ENCODE data around the gene PMVK.
"Not testable (repeated sequence)": the region's sequence is repeated elsewhere in the genome, so short reads cannot be mapped to it uniquely, and the experiment has no call there.

The PMVK gene

DNA sequence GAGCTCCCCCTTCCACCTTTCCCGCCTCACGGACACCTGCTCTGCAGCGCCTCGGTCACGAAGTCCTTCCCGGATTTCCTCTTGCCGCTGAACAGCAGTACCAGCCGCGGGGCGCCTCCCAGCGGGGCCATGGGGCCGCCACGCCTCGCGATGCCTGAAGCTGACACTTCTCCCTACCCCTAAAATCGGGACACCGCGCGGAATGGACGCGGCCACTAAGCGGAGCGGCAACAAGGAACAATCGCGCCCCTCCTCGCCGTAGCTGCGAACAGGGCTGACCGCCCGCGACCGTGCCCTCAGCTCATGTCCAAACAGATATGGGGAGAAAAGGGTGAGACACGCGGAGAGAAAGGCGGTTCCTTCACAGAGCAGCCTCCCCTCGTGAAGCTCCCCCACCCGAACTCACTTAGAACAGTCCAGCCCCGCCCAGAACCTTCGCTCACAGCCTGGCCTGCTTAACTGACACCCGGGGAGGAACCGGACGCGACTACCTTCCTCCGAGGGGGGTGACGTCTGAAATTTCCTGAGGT is at the start of gene PMVK:
Gene PMVK, minus strand, starts transcription at position 165 of the 530 bp plus-strand sequence. Its CDS starts 34 bp downstream, at position 131.
- peak; percentile 91 for DNase-seq

DNA sequence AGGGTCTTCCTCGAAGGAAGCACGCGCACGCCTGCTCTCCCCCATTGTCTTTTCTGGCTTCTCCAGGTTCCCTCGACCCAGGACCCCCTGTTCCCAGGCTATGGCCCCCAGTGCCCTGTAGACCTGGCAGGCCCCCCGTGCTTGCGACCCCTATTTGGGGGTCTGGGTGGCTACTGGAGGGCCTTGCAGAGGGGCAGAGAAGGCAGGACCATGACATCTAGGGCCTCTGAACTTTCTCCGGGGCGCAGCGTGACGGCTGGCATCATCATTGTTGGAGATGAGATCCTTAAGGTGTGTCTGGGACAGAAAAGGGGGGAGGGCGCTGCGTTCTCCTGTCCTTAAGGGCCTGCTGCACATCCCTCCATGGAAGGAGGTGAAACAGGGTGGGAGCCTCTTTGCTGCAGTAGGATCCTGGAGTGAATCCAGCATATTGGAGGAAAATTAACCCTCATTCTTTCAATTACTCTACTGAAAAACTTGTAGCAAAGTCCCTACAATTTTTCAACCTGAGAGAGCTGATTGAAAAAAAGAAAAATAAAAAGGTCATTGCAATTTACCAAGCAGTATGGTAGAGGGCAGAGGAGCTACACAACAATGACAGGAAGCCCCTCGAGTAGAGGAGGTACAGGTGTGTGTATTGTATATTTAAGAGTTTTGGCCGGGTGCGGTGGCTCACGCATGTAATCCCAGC is 47.4 kb upstream of the PMVK start:
- no peak for DNase-seq

DNA sequence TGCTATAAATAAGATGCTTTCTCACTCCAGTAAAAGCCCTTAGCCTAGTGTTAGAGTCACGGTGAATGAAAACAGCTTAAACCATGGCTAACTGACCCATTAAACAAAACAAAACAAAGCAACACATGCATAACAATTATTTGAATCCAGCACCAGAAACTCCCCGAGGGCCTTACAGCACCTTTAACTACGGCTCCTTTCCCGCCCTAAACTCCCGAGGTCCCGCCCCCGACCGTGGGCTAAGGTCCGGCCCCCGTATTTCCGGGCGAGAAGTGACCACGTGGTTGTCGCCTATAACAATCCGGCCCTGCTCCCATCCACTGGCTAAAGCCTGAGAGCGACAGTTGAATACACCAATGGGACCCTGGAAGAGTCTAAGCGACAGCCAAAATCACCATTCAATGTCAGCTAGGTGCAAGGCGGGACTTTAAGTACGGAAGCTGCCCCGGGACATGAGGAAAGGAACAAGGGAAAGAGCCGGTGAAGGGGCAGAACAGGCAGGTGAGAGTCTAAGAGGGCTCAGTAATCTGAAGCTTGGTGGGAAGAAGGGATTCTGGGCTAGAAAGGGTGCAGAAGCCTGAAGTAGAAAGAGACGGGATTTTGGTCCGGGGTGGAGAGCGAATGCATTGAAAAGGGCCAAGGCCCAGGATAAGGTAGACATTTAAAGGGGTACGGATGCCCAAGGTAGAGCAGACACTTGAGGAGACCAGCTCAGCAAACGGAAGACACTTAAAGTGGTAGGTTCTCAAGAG is 46.6 kb upstream of the PMVK start, which contains the start of gene FLAD1:
Gene FLAD1, plus strand, starts transcription at position 448 of the 752 bp plus-strand sequence. CDS start 351 bp downstream, outside the sequence.
- peak; percentile 95 for DNase-seq

DNA sequence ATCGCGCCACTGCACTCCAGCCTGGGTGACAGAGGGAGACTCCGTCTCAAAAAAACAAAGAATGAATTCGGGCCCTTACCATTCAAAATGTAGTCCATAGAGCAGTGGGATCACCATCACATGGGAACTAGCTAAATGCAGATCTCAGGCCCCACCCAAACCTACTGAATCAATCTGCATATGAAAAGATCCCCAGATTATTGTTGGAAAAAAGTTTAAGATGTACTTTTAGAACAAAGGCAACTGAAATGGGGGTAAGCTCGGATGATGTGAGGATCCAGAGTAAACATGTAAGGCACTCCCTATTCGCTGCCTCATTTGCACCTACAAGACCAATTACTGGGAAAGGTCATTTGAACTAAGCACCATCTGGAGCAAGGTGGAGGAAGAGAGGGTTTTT is 45.8 kb upstream of the PMVK start:
- DNase-seq = no peak

DNA sequence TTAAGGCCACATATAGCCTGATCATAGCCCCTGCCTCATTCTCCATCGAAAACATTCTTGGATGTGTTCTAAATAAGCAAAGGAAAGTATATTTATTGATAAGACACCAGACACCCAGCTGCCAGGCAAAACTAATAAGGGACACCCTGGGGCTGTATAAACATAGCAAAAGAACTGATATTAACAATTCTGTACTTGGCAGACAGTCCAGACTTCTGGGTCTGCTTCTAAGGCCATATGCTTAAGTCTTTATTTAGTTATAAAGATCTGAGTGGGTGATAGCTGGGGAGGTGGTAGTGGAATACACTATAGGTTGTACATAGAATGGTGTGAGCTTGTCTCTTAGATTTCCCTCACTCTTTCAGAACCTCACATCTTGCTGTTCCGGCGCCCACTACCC is 41.8 kb upstream of the PMVK start:
- no peak for DNase-seq

DNA sequence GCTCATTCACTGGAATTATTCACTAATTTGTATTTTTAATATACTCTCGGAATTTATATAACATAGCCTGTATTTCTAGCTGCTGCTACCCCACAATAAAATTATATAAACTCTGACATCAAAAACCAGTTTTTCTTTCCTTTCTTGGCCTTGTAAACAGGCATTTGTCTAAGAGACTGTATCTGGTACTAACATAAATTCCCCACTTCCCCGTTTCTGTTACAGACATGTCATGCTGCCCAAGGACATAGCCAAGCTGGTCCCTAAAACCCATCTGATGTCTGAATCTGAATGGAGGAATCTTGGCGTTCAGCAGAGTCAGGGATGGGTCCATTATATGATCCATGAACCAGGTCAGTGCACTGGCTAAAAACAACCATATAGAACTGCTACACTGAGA is 41.2 kb upstream of the PMVK start:
- DNase-seq = not testable (repeated sequence)

DNA sequence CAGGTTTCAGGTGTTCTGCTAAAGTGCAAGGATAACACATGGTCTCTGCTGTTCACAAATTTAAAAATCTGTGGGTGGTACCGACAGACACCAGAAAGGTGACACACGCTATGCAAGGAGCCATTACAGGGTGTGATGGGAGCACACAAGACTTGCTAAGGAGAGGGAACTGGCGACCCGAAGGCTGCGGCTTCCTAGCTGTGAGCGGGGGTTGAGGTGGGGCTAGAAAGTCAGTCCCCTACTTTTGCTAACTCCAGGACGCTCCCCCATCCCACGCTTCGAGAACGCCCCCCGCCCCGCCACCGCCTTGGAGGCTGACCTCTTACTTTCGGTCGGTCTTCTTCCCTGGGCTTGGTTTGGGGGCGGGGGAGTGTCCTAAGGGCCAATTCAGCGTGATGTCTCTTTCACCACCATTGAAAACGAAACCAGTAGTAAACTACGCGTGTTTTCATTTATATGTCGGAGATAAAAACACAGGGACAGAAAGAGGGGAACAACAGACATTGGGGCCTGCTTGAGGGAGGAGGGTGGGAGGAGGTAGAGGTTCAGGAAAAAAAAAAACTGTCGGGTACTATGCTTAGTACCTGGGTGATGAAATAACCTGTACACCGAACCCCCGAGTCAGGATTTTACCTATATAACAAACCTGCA is 39.0 kb upstream of the PMVK start:
- DNase-seq = peak; percentile 65

DNA sequence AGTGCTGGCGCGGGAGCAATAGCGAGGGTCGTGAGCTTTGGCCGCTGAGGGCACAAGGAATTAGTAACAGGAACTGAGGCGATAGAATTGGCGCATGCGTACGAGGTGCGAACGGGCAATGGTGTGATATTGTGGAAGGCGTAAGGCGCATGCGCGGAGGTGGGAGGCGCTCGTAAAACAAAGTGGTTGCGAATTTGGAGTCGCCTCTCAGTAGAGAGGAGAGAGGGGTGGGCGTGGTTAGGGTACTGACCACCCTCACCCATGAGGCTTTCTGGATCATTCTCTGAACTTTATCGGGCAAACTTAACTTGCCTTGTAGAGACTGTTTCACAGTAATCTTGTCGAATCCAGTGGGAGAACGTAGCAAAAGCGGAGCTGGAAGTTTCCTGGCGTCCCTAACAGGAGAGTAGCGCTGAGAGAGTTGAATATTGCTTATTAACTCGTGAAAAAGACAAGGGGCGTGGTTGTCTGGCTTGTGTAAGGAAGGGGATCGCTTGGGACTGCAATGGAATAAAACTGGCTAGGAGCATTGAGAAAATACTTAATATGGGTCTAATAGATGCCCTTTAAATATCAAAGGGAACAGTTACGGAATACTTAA is 38.4 kb upstream of the PMVK start:
- DNase-seq = peak; percentile 92

DNA sequence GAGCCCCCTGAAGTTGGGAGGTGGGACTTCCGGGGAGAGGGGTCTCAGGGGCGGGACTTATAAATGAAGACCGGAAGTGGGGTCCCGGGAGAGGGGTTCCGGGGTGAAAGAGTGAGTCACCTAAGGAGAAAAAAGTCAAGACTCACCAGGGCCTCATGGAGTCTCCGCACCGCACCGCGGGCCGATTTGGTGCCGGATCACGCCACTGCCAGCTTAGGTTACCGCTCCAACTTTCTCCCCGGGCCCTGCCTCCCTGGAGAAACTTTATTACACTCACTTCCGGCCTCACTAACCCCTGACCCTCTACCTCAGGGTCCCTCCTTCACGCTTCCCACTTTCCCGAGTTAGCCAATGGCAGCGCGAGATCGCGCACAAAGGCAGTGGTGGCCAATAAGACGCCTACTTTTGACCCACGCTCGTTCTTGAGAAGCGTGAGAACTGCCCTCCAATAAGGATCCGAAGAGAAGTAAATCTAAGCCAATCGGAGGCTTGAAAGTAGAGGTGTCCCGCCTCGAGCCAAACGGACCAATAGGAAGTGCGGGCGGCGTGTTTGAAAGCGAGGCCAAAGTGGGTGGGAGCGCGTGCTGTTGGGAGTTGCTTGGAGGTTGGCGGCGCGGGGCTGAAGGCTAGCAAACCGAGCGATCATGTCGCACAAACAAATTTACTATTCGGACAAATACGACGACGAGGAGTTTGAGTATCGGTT is 37.7 kb upstream of the PMVK start, which contains the start of gene CKS1B:
Gene CKS1B, plus strand, starts transcription at position 580 of the 706 bp plus-strand sequence. Its CDS starts 65 bp downstream, at position 645.
- peak; percentile 91 for DNase-seq

DNA sequence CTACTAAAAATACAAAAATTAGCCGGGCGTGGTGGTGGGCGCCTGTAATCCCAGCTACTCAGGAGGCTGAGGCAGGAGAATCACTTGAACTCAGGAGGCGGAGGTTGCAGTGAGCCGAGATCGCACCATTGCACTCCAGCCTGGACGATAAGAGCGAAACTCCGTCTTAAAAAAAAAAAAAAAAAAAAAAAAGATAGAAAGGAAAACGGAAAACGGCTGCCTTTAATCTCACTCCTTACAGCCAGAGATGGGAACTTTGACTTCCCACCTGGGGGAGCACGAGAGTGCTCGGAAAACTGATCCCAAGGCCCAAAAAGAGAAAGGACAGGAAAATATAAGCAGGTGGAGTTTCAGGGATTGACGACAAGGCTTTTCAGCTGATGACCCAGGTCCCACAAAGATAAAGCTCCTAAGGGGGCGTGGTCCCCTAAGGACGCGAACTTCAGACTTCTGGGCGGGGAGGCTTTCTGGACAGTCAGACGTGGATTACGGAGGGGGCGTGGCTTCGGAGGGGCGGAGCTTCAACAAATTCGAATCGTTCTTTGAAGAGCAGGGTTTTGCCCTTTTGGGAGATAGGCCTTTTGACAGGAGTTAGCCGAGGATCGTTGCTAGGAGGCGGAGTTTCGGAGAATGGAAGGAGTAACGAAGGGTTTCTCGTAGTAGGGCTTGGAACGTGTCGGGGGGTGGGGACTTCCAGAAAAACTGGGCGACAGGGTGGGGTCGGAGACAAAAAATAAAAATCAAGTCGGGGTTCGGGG is 37.0 kb upstream of the PMVK start:
- DNase-seq = peak; percentile 94

DNA sequence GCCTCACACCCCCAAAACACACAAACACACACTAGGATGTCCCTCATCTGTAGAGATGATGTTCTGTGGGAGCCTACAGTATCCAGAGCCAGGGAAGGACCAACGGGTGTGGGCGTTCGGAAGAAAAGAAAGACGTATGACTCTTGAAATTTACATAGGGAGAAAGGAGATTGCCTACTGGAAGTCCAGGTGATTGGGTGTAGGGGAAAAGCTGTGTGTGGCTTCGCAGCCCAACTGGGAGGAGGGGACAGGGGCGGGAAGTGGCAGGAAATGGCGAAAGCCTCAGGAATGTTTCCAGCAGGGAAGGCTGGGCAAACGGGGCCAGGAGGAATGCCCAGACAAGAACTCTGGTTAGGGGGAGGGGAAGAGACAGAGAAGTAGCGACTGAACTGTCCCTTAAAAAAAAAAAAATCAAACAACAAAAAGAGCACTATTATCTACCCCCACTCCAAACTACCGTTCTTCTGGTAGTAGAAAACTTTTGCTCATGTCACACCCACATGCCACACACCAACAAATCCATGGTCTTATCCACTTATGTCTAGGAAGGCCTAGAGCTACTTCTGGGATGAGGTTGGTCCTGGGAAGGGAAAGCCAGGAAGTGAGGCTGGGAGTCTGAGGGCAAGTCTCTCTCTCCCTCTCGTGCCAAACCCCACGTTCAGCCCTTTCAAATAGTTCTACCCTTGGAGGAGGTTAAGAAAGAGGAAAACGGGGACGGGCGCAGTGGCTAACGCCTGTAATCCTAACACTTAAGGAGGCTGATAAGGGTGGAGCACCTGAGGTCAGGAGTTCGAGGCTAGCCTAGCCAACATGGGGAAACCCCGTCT is 36.2 kb upstream of the PMVK start:
- no peak for DNase-seq

DNA sequence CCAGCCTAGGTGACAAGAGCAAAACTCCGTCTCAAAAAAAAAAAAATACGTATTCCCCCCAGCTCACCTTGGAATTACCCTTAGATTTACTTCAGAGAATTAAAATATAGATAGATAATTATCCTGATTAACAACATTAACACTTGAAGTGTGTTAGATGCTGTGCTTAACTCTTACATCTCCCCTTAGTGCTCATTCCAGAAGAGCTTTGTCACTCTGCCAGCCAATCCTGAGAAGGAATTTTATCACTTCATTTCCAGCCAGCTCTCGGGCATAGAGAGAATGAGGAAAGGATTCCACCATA is 35.6 kb upstream of the PMVK start:
- no peak for DNase-seq

DNA sequence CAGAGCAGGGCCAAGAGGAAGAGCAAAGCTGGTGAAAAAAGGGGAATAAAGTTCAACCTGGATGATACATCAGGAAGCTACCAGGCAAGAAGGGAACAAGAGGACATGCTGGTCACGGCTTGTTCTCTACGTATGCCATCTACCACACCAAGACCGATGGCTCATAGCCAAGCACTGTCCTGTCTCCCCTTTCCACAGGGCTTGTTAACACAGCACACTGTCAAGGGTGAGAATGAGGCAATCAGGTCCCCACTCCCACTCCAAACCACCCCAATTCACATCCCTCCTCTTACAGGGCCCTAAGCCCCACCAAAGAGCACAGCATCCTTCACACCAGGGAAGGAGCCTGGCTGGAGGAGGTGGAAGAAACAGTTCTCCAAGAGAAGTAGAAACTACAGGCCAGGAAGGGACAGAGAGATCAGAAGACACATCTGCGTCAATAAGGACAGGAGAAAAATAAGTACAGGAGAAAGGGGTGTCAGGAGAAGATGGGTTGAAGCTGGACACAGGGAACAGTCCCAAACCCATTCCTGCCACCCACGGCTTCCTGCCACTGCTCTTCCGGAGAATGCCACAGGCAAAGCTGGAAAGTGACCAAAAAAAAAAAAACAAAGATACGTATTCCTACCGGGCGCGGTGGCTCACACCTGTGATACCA is 35.0 kb upstream of the PMVK start:
- no peak for DNase-seq

DNA sequence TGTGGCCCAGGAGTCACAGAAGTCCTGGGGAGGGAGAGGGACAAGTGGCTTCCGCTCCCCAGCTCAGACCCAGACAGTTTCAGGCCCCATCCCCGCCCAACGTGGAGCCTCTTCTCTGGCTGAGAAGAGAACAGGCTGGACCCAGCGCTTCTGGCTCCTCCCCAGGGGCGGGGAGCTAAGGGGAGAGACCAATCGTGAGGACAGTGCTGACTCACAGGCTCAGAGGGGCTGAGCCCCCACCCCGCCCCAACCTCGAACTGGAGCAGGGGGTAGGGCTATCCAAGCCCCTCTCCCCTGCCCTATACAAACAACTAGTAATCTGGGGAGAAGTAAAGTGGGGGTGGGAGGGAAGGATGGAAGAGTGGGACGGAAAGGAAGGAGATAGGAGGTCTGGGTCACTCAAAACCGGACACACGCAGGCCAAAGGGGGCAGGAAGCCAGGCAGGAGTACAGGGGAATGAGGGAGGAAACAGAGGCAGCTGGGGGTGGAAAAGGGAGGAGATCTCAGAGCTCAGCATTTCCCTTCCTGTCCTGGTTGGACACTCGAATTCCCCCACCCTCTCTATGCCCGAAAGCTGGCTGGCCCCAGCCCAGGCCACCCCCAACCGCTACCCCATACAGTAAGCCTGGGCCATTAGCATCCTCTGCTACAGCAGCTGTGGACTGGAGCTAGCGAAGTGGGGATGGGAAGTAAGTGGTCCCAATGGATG is 34.3 kb upstream of the PMVK start, which contains the start of gene SHC1:
Gene SHC1, minus strand, starts transcription at position 117 of the 710 bp plus-strand sequence. CDS start 221 bp downstream, outside the sequence.
- DNase-seq = no peak

DNA sequence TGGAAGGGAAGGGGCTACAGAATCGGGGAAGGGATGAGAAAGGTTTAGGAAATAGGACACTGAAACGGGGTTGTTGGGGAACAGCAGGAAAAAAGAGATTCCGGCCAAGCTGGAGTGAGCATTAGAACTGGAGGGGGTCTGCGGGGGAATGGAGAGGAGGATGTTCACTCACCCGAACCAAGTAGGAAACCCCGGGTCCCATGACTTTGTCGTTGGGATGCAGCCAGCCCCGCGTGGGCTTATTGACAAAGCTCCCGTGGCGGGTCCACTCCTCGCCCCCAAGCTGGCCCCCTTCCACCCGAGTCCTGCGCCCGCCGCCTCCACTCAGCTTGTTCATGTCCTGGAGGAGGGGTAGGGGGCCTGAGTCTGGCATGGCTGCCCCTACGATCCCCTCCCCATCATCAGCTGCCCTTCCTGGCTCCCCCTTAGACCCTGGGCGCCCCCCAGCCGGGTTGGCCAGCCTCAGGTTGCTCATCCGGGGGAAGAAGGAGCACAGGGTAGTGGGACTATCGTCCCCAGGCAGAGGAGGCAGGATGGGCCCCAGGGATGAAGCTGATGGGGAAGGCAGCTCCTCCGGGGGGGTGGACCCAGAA is 33.4 kb upstream of the PMVK start:
- no peak for DNase-seq

DNA sequence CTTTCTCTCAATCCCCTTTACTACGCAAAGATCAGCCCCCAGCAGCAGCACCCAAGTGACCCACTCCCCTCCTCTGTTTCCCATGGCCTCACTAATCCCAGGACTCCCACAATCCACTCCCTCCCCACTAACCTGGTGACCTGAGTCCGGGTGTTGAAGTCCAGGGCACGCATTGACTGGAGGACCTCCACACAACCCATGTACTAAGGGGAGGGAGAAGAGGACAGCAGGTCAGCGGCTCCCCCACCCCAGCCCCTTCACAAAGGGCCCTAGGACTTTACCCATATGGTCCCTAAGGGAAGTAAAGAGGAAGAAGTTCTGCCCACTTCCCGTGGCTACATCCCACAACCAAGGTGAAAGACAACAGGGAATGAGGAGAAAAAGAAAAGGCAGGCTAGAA is 32.7 kb upstream of the PMVK start:
- DNase-seq = no peak

DNA sequence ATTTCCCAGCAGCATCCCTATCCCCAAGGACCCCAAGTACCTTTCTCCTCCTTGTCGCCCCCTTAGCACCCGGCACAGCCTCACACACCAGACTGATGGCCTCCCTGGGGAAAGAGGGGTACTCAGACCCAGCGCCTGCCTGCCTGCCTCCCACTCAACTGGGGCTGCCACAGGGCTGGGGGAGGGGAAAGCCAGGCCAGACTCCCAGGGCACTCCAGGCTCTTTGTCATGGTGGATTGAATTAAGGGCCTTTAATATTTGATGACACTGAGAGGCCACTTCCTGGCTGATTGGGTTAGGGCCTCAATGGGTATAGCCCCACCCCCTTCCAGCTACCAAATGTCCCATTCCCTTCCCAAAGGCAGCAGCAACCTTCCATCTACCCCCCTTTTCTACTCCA is 32.2 kb upstream of the PMVK start:
- DNase-seq = no peak

DNA sequence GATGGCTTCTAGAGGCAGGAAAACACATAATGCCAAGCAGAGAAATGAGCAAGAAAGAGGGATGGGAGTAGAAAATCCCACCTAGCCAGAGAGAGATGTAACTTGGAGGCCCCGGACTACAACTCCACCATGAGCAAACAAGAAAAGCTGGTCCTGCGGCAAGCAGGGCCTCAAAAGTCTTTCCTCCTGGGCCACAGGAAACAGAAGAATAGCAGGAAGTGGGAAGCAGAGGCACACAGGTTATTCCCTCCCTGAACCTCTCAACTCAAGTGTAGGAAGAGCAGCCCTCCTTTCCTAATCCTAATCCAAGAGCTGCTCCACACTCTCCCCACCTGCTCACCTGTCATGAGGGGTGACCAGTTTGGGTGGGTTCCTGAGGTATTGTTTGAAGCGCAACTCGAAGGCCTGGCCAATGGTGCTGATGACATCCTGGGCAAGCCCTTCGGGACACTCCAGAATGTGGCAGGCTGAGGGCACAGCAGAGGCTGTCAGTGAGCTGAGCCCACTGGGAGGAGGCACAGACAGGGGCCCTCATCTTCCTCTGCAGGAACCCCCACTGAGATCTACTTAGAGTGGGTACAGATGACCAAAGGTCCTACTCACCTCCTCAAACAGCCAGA is 30.9 kb upstream of the PMVK start:
- DNase-seq = no peak

DNA sequence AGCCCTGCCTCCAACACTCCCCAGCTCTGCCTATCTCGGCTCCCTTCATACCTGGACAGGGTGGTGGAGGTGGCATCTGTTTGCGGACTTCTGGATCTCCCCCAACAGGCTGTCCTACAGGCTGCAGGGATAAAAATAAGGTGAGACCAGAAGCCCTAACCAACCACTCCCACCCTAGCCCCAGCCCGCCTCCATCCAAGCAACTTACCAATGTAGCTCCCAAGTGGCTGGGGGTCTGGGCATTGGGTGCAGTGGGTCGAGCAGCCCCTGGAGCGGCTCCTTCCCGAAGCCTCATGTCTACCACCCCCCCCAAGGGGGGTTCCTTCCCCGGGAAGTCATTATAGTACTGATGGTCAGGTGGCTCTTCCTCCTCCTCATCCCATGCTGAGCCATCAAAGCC is 29.6 kb upstream of the PMVK start:
- no peak for DNase-seq
